GM19099 (cell line): ENCODE results near the gene LGR6.

Experiments used
- POLR2A ChIP-seq: IDR thresholded peaks from 3 replicates; pipeline ENCODE4 v1.6.1; 2011; ENCODE audit warnings: low read depth; ENCODE audit not compliant: insufficient read length; ENCODE audit errors: extremely low read depth

Gene LGR6

GRCh38 chr1:202310746-202311145 is 117.1 kb downstream of the LGR6 start:
- no peak for TF ChIP-seq POLR2A

- TF ChIP-seq POLR2A = no peak
Measured at GRCh38 chr1:202311875-202312635, 118.5 kb downstream of the LGR6 start.

- TF ChIP-seq POLR2A = no peak
Measured at GRCh38 chr1:202315576-202316168, 122.1 kb downstream of the LGR6 start.

- TF ChIP-seq POLR2A = no peak
Measured at GRCh38 chr1:202316186-202316585, 122.6 kb downstream of the LGR6 start.

- no peak for TF ChIP-seq POLR2A
Measured at GRCh38 chr1:202317941-202318925, 124.6 kb downstream of the LGR6 start.

- TF ChIP-seq POLR2A = no peak
Measured at GRCh38 chr1:202319381-202320080, 125.9 kb downstream of the LGR6 start.

- no peak for TF ChIP-seq POLR2A
Measured at GRCh38 chr1:202320081-202320405, 126.4 kb downstream of the LGR6 start.

GRCh38 chr1:202323731-202324130 is 130.1 kb downstream of the LGR6 start:
- TF ChIP-seq POLR2A = no peak

GRCh38 chr1:202324646-202325045 is 131.0 kb downstream of the LGR6 start:
- TF ChIP-seq POLR2A = no peak

GRCh38 chr1:202329891-202330290 is 136.3 kb downstream of the LGR6 start:
- TF ChIP-seq POLR2A = no peak

- TF ChIP-seq POLR2A = no peak
Measured at GRCh38 chr1:202333861-202334260, 140.3 kb downstream of the LGR6 start.

- TF ChIP-seq POLR2A = no peak
Measured at GRCh38 chr1:202343652-202344349, 150.2 kb downstream of the LGR6 start.

- no peak for TF ChIP-seq POLR2A
Measured at GRCh38 chr1:202348005-202348508, 154.5 kb downstream of the LGR6 start.
